WTC11 (cell line): ENCODE data around the gene TM7SF3. TPM values are rescaled to one million over a fixed set of nuclear protein-coding genes. Genes with fewer than 3 reads are reported as not detected.

Source experiments
- ATAC-seq: fragments of 200-7000 bp; cut with Tn5 transposase; 2 replicates; pipeline ENCODE4 v1.10.0; 2021; ENCODE audit warnings: mild to moderate bottlenecking, moderate library complexity
- CTCF ChIA-PET: fragments of 300-600 bp; sonication (Branson Sonifier 250); formaldehyde crosslinking; loops from one replicate; lab custom pipeline; 2021; ENCODE audit warnings: antibody characterized with exemption; lab: Charles Lee
- POLR2A ChIA-PET: fragments of 350-600 bp; sonication (Branson Sonifier 250); formaldehyde crosslinking; loops from one replicate; lab custom pipeline; 2021; ENCODE audit warnings: antibody characterized with exemption; lab: Charles Lee
- DNase-seq: peaks from one replicate; pipeline ENCODE4 v3.0.0; 2021; ENCODE audit warnings: low spot score
- H3K27ac Mint-ChIP-seq: 2 replicates; pipeline ENCODE4 v1.8.0; 2021; ENCODE audit warnings: mixed read lengths
- H3K27me3 Mint-ChIP-seq: 2 replicates; pipeline ENCODE4 v1.8.0; 2021; ENCODE audit warnings: low read depth, mild to moderate bottlenecking, moderate library complexity, mixed read lengths
- H3K36me3 Mint-ChIP-seq: 2 replicates; pipeline ENCODE4 v1.8.0; 2021; ENCODE audit warnings: mixed read lengths
- H3K4me1 Mint-ChIP-seq: 2 replicates; pipeline ENCODE4 v1.8.0; 2022; ENCODE audit warnings: mixed read lengths
- H3K4me3 Mint-ChIP-seq: 2 replicates; pipeline ENCODE4 v1.8.0; 2021; ENCODE audit warnings: mild to moderate bottlenecking, moderate library complexity, mixed read lengths
- H3K9me3 Mint-ChIP-seq: 2 replicates; pipeline ENCODE4 v1.8.0; 2021; ENCODE audit warnings: mixed read lengths
- ATF1 ChIP-seq: sonication (generic); formaldehyde crosslinking; IDR thresholded peaks from 2 replicates; pipeline ENCODE4 v1.8.1; 2023; ENCODE audit warnings: mild to moderate bottlenecking, moderate library complexity, missing genetic modification reagents
- E2F5 ChIP-seq: sonication (generic); formaldehyde crosslinking; IDR thresholded peaks from 2 replicates; pipeline ENCODE4 v1.8.1; 2022; ENCODE audit warnings: mild to moderate bottlenecking, moderate library complexity, missing genetic modification reagents
- HMGA2 ChIP-seq: fragments of 250-450 bp; sonication (Bioruptor Pico); IDR thresholded peaks from 2 replicates; pipeline ENCODE4 v1.4.0; 2021; ENCODE audit warnings: mild to moderate bottlenecking, moderate library complexity
- IRF2 ChIP-seq: sonication (generic); formaldehyde crosslinking; IDR thresholded peaks from 2 replicates; pipeline ENCODE4 v1.8.0; 2022; ENCODE audit warnings: low read depth, missing genetic modification reagents, borderline replicate concordance
- JUN ChIP-seq: sonication (generic); formaldehyde crosslinking; IDR thresholded peaks from 2 replicates; pipeline ENCODE4 v1.8.0; 2023; ENCODE audit warnings: mild to moderate bottlenecking, missing genetic modification reagents
- MYBL2 ChIP-seq: sonication (generic); formaldehyde crosslinking; IDR thresholded peaks from 2 replicates; pipeline ENCODE4 v1.8.1; 2023; ENCODE audit warnings: mild to moderate bottlenecking, moderate library complexity, missing genetic modification reagents
- NR3C1 ChIP-seq: sonication (generic); formaldehyde crosslinking; conservative IDR thresholded peaks from 2 replicates; pipeline ENCODE4 v1.8.1; 2023; ENCODE audit warnings: low read depth, mild to moderate bottlenecking, missing genetic modification reagents
- SOX15 ChIP-seq: fragments of 250-450 bp; sonication (Bioruptor Pico); IDR thresholded peaks from 2 replicates; pipeline ENCODE4 v1.9.0; 2021; ENCODE audit warnings: mild to moderate bottlenecking
- STAT6 ChIP-seq: sonication (generic); formaldehyde crosslinking; conservative IDR thresholded peaks from 2 replicates; pipeline ENCODE4 v1.8.1; 2023; ENCODE audit warnings: mild to moderate bottlenecking, low read depth, missing genetic modification reagents, moderate library complexity
- TEAD1 ChIP-seq: sonication (generic); formaldehyde crosslinking; IDR thresholded peaks from 2 replicates; pipeline ENCODE4 v1.8.0; 2022; ENCODE audit warnings: mild to moderate bottlenecking, missing genetic modification reagents
- ZBTB21 ChIP-seq: sonication (generic); formaldehyde crosslinking; IDR thresholded peaks from 2 replicates; pipeline ENCODE4 v1.8.1; 2023; ENCODE audit warnings: mild to moderate bottlenecking, missing genetic modification reagents, borderline replicate concordance
- ZNF121 ChIP-seq: sonication (generic); formaldehyde crosslinking; IDR thresholded peaks from 2 replicates; pipeline ENCODE4 v1.8.0; 2023; ENCODE audit warnings: missing genetic modification reagents
- ZNF232 ChIP-seq: sonication (generic); formaldehyde crosslinking; IDR thresholded peaks from 2 replicates; pipeline ENCODE4 v1.8.0; 2022; ENCODE audit warnings: mild to moderate bottlenecking, missing genetic modification reagents
- ZNF263 ChIP-seq: sonication (generic); formaldehyde crosslinking; IDR thresholded peaks from 2 replicates; pipeline ENCODE4 v1.8.1; 2022; ENCODE audit warnings: low read depth, mild to moderate bottlenecking, moderate library complexity, missing genetic modification reagents
- total RNA-seq: library from RNA; stranded (reverse); gene quantifications from 3 replicates; pipeline ENCODE4 v1.2.3, GENCODE V29; 2021
- TF ChIP-seq, protein P1 (sequence below): sonication (generic); formaldehyde crosslinking; IDR thresholded peaks from 2 replicates; pipeline ENCODE4 v1.8.1; 2022; ENCODE audit warnings: low read depth, missing genetic modification reagents, borderline replicate concordance
- TF ChIP-seq, protein P2 (sequence below): sonication (generic); formaldehyde crosslinking; IDR thresholded peaks from 2 replicates; pipeline ENCODE4 v1.8.1; 2022; ENCODE audit warnings: mild to moderate bottlenecking, missing genetic modification reagents, moderate library complexity, borderline replicate concordance
- TF ChIP-seq, protein P3 (sequence below): sonication (generic); formaldehyde crosslinking; IDR thresholded peaks from 2 replicates; pipeline ENCODE4 v1.8.1; 2022; ENCODE audit warnings: low read depth, mild to moderate bottlenecking, moderate library complexity, missing genetic modification reagents, borderline replicate concordance
- TF ChIP-seq, protein P4 (sequence below): sonication (generic); formaldehyde crosslinking; conservative IDR thresholded peaks from 2 replicates; pipeline ENCODE4 v1.8.1; 2022; ENCODE audit warnings: mild to moderate bottlenecking, missing genetic modification reagents
- TF ChIP-seq, protein P5 (sequence below): sonication (generic); formaldehyde crosslinking; IDR thresholded peaks from 2 replicates; pipeline ENCODE4 v1.8.1; 2023; ENCODE audit warnings: mild to moderate bottlenecking, missing genetic modification reagents, borderline replicate concordance

Gene TM7SF3
- total RNA-seq, 1 experiment from 2014 or later: 75.3 TPM

GRCh38 chr12:26988703-26989102 is 25.5 kb downstream of the TM7SF3 start:
- no peaks in the 10 kb centered on the region for H3K4me1 Mint-ChIP-seq
- DNase-seq: no peak
- H3K27me3 Mint-ChIP-seq: no peaks in the 10 kb centered on the region
- TF ChIP-seq STAT6 (CRISPR knock-in tag) (no peak), E2F5 (no peak), JUN (CRISPR knock-in tag) (no peak), ZNF232 (CRISPR knock-in tag) (no peak), MYBL2 (CRISPR knock-in tag) (no peak), IRF2 (CRISPR knock-in tag) (no peak), NR3C1 (no peak), ATF1 (CRISPR knock-in tag) (no peak), ZNF121 (CRISPR knock-in tag) (no peak), ZBTB21 (CRISPR knock-in tag) (no peak), ZNF263 (no peak), HMGA2 (no peak), SOX15 (no peak), TEAD1 (CRISPR knock-in tag) (no peak)
- TF ChIP-seq, protein P1, sequence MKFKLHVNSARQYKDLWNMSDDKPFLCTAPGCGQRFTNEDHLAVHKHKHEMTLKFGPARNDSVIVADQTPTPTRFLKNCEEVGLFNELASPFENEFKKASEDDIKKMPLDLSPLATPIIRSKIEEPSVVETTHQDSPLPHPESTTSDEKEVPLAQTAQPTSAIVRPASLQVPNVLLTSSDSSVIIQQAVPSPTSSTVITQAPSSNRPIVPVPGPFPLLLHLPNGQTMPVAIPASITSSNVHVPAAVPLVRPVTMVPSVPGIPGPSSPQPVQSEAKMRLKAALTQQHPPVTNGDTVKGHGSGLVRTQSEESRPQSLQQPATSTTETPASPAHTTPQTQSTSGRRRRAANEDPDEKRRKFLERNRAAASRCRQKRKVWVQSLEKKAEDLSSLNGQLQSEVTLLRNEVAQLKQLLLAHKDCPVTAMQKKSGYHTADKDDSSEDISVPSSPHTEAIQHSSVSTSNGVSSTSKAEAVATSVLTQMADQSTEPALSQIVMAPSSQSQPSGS (CRISPR knock-in tag): no peak
- TF ChIP-seq, protein P2, sequence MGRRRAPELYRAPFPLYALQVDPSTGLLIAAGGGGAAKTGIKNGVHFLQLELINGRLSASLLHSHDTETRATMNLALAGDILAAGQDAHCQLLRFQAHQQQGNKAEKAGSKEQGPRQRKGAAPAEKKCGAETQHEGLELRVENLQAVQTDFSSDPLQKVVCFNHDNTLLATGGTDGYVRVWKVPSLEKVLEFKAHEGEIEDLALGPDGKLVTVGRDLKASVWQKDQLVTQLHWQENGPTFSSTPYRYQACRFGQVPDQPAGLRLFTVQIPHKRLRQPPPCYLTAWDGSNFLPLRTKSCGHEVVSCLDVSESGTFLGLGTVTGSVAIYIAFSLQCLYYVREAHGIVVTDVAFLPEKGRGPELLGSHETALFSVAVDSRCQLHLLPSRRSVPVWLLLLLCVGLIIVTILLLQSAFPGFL (CRISPR knock-in tag): no peak
- TF ChIP-seq, protein P3, sequence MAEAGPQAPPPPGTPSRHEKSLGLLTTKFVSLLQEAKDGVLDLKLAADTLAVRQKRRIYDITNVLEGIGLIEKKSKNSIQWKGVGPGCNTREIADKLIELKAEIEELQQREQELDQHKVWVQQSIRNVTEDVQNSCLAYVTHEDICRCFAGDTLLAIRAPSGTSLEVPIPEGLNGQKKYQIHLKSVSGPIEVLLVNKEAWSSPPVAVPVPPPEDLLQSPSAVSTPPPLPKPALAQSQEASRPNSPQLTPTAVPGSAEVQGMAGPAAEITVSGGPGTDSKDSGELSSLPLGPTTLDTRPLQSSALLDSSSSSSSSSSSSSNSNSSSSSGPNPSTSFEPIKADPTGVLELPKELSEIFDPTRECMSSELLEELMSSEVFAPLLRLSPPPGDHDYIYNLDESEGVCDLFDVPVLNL (CRISPR knock-in tag): no peak
- TF ChIP-seq, protein P4, sequence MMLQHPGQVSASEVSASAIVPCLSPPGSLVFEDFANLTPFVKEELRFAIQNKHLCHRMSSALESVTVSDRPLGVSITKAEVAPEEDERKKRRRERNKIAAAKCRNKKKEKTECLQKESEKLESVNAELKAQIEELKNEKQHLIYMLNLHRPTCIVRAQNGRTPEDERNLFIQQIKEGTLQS (CRISPR knock-in tag): no peak
- TF ChIP-seq, protein P5, sequence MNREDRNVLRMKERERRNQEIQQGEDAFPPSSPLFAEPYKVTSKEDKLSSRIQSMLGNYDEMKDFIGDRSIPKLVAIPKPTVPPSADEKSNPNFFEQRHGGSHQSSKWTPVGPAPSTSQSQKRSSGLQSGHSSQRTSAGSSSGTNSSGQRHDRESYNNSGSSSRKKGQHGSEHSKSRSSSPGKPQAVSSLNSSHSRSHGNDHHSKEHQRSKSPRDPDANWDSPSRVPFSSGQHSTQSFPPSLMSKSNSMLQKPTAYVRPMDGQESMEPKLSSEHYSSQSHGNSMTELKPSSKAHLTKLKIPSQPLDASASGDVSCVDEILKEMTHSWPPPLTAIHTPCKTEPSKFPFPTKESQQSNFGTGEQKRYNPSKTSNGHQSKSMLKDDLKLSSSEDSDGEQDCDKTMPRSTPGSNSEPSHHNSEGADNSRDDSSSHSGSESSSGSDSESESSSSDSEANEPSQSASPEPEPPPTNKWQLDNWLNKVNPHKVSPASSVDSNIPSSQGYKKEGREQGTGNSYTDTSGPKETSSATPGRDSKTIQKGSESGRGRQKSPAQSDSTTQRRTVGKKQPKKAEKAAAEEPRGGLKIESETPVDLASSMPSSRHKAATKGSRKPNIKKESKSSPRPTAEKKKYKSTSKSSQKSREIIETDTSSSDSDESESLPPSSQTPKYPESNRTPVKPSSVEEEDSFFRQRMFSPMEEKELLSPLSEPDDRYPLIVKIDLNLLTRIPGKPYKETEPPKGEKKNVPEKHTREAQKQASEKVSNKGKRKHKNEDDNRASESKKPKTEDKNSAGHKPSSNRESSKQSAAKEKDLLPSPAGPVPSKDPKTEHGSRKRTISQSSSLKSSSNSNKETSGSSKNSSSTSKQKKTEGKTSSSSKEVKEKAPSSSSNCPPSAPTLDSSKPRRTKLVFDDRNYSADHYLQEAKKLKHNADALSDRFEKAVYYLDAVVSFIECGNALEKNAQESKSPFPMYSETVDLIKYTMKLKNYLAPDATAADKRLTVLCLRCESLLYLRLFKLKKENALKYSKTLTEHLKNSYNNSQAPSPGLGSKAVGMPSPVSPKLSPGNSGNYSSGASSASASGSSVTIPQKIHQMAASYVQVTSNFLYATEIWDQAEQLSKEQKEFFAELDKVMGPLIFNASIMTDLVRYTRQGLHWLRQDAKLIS (CRISPR knock-in tag): no peak
- TF ChIP-seq, all 79 proteins: peak for 0
- ChIA-PET CTCF (no interaction called here), POLR2A (no interaction called here)
- H3K4me3 Mint-ChIP-seq: no peak overlapping the region
- ATAC-seq: no peak
- no peaks in the 10 kb centered on the region for H3K9me3 Mint-ChIP-seq
- peaks cover 43% of the 10 kb centered on the region for H3K36me3 Mint-ChIP-seq
- no peak overlapping the region for H3K27ac Mint-ChIP-seq
